DND-41 (cell line): ENCODE data around the gene MYOD1.

Experiments used
- ATAC-seq: fragments of 200-7000 bp; cut with Tn5 transposase; 3 replicates; pipeline ENCODE4 v1.9.1; 2021; ENCODE audit warnings: low read depth; ENCODE audit not compliant: insufficient read depth
- DNase-seq: peaks from one replicate; pipeline ENCODE4 v3.0.0-alpha.2; 2020
- H2AFZ ChIP-seq: 2 replicates; pipeline ENCODE4 v1.6.0; 2012; ENCODE audit warnings: low read depth, low read length
- H3K27ac ChIP-seq: 2 replicates; pipeline ENCODE4 v1.5.1; 2012; ENCODE audit warnings: low read length, inconsistent platforms
- H3K27me3 ChIP-seq: fragments of 200-600 bp; sonication (generic); 2 replicates; pipeline ENCODE4 v1.6.0; 2012; ENCODE audit warnings: low read length, mild to moderate bottlenecking, inconsistent platforms; ENCODE audit not compliant: insufficient read depth, poor library complexity
- H3K36me3 ChIP-seq: 2 replicates; pipeline ENCODE4 v1.5.1; 2012; ENCODE audit warnings: low read length, inconsistent platforms; ENCODE audit not compliant: insufficient read depth
- H3K4me1 ChIP-seq: 2 replicates; pipeline ENCODE4 v1.5.1; 2012; ENCODE audit warnings: mild to moderate bottlenecking, low read length; ENCODE audit not compliant: insufficient read depth
- H3K4me2 ChIP-seq: 2 replicates; pipeline ENCODE4 v1.6.0; 2012; ENCODE audit warnings: mild to moderate bottlenecking, moderate library complexity, low read length, inconsistent platforms; ENCODE audit not compliant: insufficient read depth
- H3K4me3 ChIP-seq, 2 experiments: fragments of 200-600 bp in 1 of 2; shearing (Covaris generic) in 1 of 2; 2 replicates each; pipeline ENCODE4 v1.5.1; 2012 to 2016; ENCODE audit warnings: inconsistent platforms in 2 of 2, low read length in 2 of 2, mild to moderate bottlenecking in 2 of 2, low read depth in 1 of 2, moderate library complexity in 1 of 2
- H3K79me2 ChIP-seq: 2 replicates; pipeline ENCODE4 v1.6.0; 2012; ENCODE audit warnings: low read length, inconsistent platforms; ENCODE audit not compliant: insufficient read depth
- H3K9ac ChIP-seq: 2 replicates; pipeline ENCODE4 v1.6.0; 2012; ENCODE audit warnings: low read depth, mild to moderate bottlenecking, inconsistent platforms, low read length, moderate library complexity
- H3K9me3 ChIP-seq: 2 replicates; pipeline ENCODE4 v1.5.1; 2012; ENCODE audit warnings: low read length, moderate library complexity, mild to moderate bottlenecking, inconsistent platforms; ENCODE audit not compliant: insufficient read depth, severe bottlenecking
- H4K20me1 ChIP-seq: 2 replicates; pipeline ENCODE4 v1.6.0; 2012; ENCODE audit warnings: low read length; ENCODE audit not compliant: insufficient read depth
- EZH2 ChIP-seq: IDR thresholded peaks from 3 replicates; pipeline ENCODE4 v1.6.1; 2012; ENCODE audit warnings: borderline replicate concordance, low read depth, mild to moderate bottlenecking, moderate library complexity, low read length, inconsistent platforms; ENCODE audit not compliant: severe bottlenecking
- TF ChIP-seq, protein P1 (sequence below): IDR thresholded peaks from 2 replicates; pipeline ENCODE4 v1.5.1; 2012; ENCODE audit warnings: borderline replicate concordance, low read length, moderate library complexity, mild to moderate bottlenecking; ENCODE audit not compliant: poor library complexity, severe bottlenecking; ENCODE audit errors: extremely low read depth

The MYOD1 gene

DNA sequence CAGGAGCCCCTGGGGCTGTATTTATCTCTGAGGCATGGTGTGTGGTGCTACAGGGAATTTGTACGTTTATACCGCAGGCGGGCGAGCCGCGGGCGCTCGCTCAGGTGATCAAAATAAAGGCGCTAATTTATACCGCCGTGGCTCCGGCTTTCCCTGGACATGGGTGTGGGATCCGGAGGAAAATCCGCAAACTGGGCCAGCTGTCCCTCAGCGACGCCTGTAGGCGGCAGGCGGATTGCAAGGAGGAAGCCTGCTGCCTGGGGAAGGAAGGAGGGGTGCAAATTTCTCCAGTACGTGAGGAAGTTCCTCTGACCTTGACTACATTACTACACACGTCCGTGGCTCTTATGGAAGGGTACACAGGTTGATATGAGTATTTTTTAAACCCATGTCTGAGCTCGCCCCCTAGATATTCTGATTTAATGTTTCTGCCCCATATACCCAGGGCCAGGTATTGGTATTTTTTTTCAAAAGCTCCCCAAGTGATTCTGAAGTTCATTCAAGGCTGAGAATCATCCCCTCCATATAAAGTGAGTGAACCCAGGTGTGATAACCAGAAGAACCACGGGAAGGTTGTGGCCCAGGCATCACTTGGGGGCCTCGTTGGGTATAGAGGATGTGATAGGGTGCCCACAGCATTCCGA lies 2.8 kb downstream of the MYOD1 start:
- Histone ChIP-seq H3K4me3 (no peak overlapping the region), H3K79me2 (no peaks in the 10 kb centered on the region), H3K4me1 (no peaks in the 10 kb centered on the region), H3K27ac (no peak overlapping the region), H3K9me3 (no peaks in the 10 kb centered on the region), H3K36me3 (no peaks in the 10 kb centered on the region), H3K4me2 (no peak overlapping the region), H2AFZ (no peak overlapping the region), H4K20me1 (no peaks in the 10 kb centered on the region; the same call in 1 of the 2 replicates), H3K27me3 (peaks cover 9% of the 10 kb centered on the region), H3K9ac (no peak overlapping the region)
- ATAC-seq: no peak
- DNase-seq: no peak
- TF ChIP-seq, protein P1, sequence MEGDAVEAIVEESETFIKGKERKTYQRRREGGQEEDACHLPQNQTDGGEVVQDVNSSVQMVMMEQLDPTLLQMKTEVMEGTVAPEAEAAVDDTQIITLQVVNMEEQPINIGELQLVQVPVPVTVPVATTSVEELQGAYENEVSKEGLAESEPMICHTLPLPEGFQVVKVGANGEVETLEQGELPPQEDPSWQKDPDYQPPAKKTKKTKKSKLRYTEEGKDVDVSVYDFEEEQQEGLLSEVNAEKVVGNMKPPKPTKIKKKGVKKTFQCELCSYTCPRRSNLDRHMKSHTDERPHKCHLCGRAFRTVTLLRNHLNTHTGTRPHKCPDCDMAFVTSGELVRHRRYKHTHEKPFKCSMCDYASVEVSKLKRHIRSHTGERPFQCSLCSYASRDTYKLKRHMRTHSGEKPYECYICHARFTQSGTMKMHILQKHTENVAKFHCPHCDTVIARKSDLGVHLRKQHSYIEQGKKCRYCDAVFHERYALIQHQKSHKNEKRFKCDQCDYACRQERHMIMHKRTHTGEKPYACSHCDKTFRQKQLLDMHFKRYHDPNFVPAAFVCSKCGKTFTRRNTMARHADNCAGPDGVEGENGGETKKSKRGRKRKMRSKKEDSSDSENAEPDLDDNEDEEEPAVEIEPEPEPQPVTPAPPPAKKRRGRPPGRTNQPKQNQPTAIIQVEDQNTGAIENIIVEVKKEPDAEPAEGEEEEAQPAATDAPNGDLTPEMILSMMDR: no peak

DNA sequence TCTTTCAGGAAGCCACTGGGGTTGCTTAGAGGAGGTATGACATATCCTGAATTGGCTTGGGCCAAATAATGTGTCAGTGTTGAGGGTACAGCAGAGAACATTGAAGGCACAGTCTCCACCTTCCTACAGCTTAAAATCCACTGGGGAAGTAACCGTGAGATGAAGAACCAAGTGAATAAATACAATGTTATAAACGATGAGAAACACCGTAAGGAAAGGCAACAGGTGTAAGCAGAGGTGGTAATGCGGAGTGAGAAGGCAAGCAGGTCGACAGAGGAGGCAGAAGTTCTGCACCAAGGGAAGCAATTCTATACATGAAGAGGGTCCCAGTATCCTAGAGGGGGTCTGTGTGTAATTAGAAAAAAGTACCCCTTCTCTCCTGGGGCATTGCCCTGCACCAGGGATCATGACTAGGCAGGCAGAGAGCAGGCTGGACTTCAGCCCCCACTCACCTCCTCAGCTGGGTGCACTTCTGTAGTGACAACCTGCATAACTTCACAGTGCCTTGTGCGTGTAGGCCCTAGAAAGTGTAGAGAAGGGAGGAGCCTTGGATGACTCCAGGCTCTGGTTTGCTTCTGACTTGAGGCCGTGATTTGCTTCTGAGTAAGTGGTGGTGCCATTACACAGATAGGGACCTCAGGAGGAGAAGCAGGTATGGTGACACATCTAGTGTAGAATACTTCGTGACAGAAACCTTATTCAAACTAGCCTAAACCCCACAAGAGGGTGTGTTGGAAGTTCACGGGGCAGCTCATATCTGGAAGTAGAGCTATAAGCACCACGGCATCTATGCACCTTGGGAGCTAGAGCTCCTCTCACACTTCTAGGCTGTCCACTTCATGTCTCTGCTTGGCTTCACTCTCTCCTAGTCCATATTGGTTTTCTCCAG lies 4.9 kb downstream of the MYOD1 start:
- no peak overlapping the region for H3K27ac ChIP-seq
- ATAC-seq: no peak
- no peak overlapping the region for H2AFZ ChIP-seq
- H3K4me1 ChIP-seq: no peaks in the 10 kb centered on the region
- H4K20me1 ChIP-seq: no peaks in the 10 kb centered on the region
- TF ChIP-seq, protein P1: no peak
- no peak for TF ChIP-seq EZH2
- peaks cover 3% of the 10 kb centered on the region for H3K27me3 ChIP-seq
- no peak for DNase-seq
- no peaks in the 10 kb centered on the region for H3K36me3 ChIP-seq
- no peak overlapping the region for H3K9ac ChIP-seq
- H3K4me3 ChIP-seq: no peak overlapping the region
- H3K4me2 ChIP-seq: no peak overlapping the region
- H3K79me2 ChIP-seq: no peaks in the 10 kb centered on the region
- H3K9me3 ChIP-seq: no peaks in the 10 kb centered on the region

DNA sequence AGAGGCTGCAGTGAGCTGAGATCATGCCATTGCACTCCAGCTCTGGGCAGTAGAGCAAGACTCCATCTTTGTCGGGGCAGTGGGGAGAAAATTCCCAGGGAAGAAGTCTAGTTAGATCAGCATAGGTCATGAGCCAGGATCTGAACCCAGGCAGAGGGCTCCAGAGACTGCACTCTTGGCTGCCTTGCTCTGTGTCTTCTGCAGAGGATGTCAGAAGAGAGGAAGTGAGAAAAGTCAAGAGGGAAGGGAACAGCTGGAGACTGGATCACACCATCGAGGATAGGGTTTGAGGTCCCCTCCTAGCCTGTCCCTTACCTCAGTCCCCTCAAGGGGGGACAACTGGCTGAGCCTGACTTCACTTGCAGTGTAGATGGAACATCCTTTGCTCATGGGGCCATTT lies 5.8 kb downstream of the MYOD1 start:
- H3K79me2 ChIP-seq: no peaks in the 10 kb centered on the region
- DNase-seq (no peak), ATAC-seq (no peak)
- H4K20me1 ChIP-seq: no peaks in the 10 kb centered on the region
- H3K27ac ChIP-seq: no peak overlapping the region
- no peak overlapping the region for H2AFZ ChIP-seq
- H3K9ac ChIP-seq: no peak overlapping the region
- H3K4me2 ChIP-seq: no peak overlapping the region
- no peaks in the 10 kb centered on the region for H3K9me3 ChIP-seq
- no peaks in the 10 kb centered on the region for H3K4me1 ChIP-seq
- peaks cover 3% of the 10 kb centered on the region for H3K27me3 ChIP-seq
- no peak overlapping the region for H3K4me3 ChIP-seq
- H3K36me3 ChIP-seq: no peaks in the 10 kb centered on the region
- TF ChIP-seq EZH2: no peak
- TF ChIP-seq, protein P1: no peak
